B cell (primary cell): ENCODE measurements around the gene RPL14. TPM values are rescaled to one million over a fixed set of nuclear protein-coding genes. Genes with fewer than 3 reads are reported as not detected.

Source experiments
- ATAC-seq: fragments of 200-7000 bp; cut with Tn5 transposase; one replicate; pipeline ENCODE4 v1.10.0; 2021; ENCODE audit warnings: low read depth, mild to moderate bottlenecking, moderate number of reproducible peaks, moderate library complexity
- CTCF ChIA-PET: fragments of 350-600 bp; sonication (Branson Sonifier 250); formaldehyde crosslinking; loops from one replicate; lab custom pipeline; 2021; ENCODE audit warnings: antibody characterized with exemption, inconsistent platforms; lab: Charles Lee
- POLR2A ChIA-PET: fragments of 350-600 bp; sonication (Branson Sonifier 250); formaldehyde crosslinking; loops from one replicate; lab custom pipeline; 2021; ENCODE audit warnings: antibody characterized with exemption; lab: Charles Lee
- DNase-seq: peaks from one replicate; pipeline ENCODE4 v3.0.0; 2013
- H2AFZ ChIP-seq: 2 replicates; pipeline ENCODE4 v1.6.1; 2012; ENCODE audit warnings: mild to moderate bottlenecking, low read depth, low read length; ENCODE audit not compliant: insufficient read depth, poor library complexity, severe bottlenecking
- H3K27ac ChIP-seq, 2 donors: 1 replicate in 1 of 2; 2 replicates in 1 of 2; pipeline ENCODE4 v1.5.1; 2012 to 2013; ENCODE audit warnings: low read length in 2 of 2, mild to moderate bottlenecking in 2 of 2, moderate library complexity in 1 of 2
- H3K27me3 ChIP-seq, 4 experiments: fragments of 200-600 bp in 1 of 4; sonication (generic) in 1 of 4; replicated peaks in 1 of 4; 1 replicate in 2 of 4; 2 replicates in 2 of 4; pipeline versions ENCODE4 v1.6.1 to v1.7.0; 2013 to 2016; ENCODE audit warnings: low read length in 3 of 4, mild to moderate bottlenecking in 2 of 4, mixed read lengths in 1 of 4, moderate library complexity in 1 of 4; ENCODE audit not compliant: insufficient read depth in 4 of 4, control insufficient read depth in 3 of 4; ENCODE audit errors: control extremely low read depth in 1 of 4
- H3K36me3 ChIP-seq, 2 experiments: replicated peaks in 1 of 2; 1 replicate in 1 of 2; 2 replicates in 1 of 2; pipeline versions ENCODE4 v1.6.1 to v1.7.1; 2013; ENCODE audit warnings: low read length in 1 of 2; ENCODE audit not compliant: insufficient read depth in 2 of 2, control insufficient read depth in 1 of 2; ENCODE audit errors: control extremely low read depth in 1 of 2, extremely low read depth in 1 of 2
- H3K4me1 ChIP-seq, 2 donors: fragments of 200-600 bp in 1 of 2; sonication (generic) in 1 of 2; 1 replicate in 1 of 2; 2 replicates in 1 of 2; pipeline versions ENCODE4 v1.5.1 to v1.6.1; 2013 to 2017; ENCODE audit warnings: low read length in 2 of 2; ENCODE audit not compliant: control insufficient read depth in 2 of 2, insufficient read depth in 2 of 2
- H3K4me2 ChIP-seq: replicated peaks from 2 replicates; pipeline ENCODE3; 2012; ENCODE audit warnings: mild to moderate bottlenecking, low read depth, low read length; ENCODE audit not compliant: poor library complexity, severe bottlenecking
- H3K4me3 ChIP-seq, 5 experiments: fragments of 200-600 bp in 1 of 5; sonication (generic) in 1 of 5; 1 replicate in 3 of 5; 2 replicates in 2 of 5; pipeline versions ENCODE4 v1.5.1 to v1.7.0; 2011 to 2016; ENCODE audit warnings: low read length in 4 of 5, mild to moderate bottlenecking in 4 of 5, low read depth in 2 of 5, control low read depth in 1 of 5, moderate library complexity in 1 of 5; ENCODE audit not compliant: insufficient read depth in 1 of 5; ENCODE audit errors: control extremely low read depth in 1 of 5, extremely low read depth in 1 of 5
- H3K79me2 ChIP-seq: fragments of 200-600 bp; sonication (generic); one replicate; pipeline ENCODE4 v1.6.0; 2016; ENCODE audit warnings: low read length; ENCODE audit not compliant: control insufficient read depth, insufficient read depth
- H3K9ac ChIP-seq: fragments of 200-600 bp; sonication (generic); 2 replicates; pipeline ENCODE4 v1.6.1; 2017; ENCODE audit warnings: mild to moderate bottlenecking, low read length, moderate library complexity
- H3K9me3 ChIP-seq, 3 donors: one replicate each; pipeline versions ENCODE4 v1.6.1 to v1.7.1; 2013; ENCODE audit warnings: low read length in 2 of 3; ENCODE audit not compliant: control insufficient read depth in 2 of 3, insufficient read depth in 1 of 3; ENCODE audit errors: control extremely low read depth in 1 of 3
- H4K20me1 ChIP-seq: 2 replicates; pipeline ENCODE4 v1.6.0; 2012; ENCODE audit warnings: mild to moderate bottlenecking, low read length; ENCODE audit not compliant: insufficient read depth, control insufficient read depth, poor library complexity, severe bottlenecking
- H3K27ac Mint-ChIP-seq: one replicate; pipeline ENCODE4 v1.8.0; 2021; ENCODE audit warnings: mixed read lengths
- H3K27me3 Mint-ChIP-seq: one replicate; pipeline ENCODE4 v1.8.0; 2021; ENCODE audit warnings: mixed read lengths
- H3K4me1 Mint-ChIP-seq: one replicate; pipeline ENCODE4 v1.8.0; 2021; ENCODE audit warnings: mixed read lengths
- H3K4me3 Mint-ChIP-seq: one replicate; pipeline ENCODE4 v1.8.0; 2021; ENCODE audit warnings: mixed read lengths
- H3K9me3 Mint-ChIP-seq: one replicate; pipeline ENCODE4 v1.8.0; 2022; ENCODE audit warnings: mixed read lengths; ENCODE audit not compliant: insufficient read depth
- CTCF ChIP-seq: fragments of 200-600 bp; IDR thresholded peaks from one replicate; pipeline ENCODE4 v1.8.0; 2022; ENCODE audit warnings: antibody characterized with exemption, mild to moderate bottlenecking
- EZH2 ChIP-seq: IDR thresholded peaks from 2 replicates; pipeline ENCODE4 v1.6.1; 2012; ENCODE audit warnings: borderline replicate concordance, low read depth, mild to moderate bottlenecking, moderate library complexity, low read length; ENCODE audit not compliant: insufficient read depth, poor library complexity, severe bottlenecking
- WGBS: methylation state at CpG from one replicate; pipeline ENCODE4 v1.1.5; 2013; ENCODE audit warnings: missing lambda C conversion rate; ENCODE audit not compliant: insufficient coverage; 5-methylcytosine and 5-hydroxymethylcytosine counted together
- intact Hi-C: fragments of 100-400 bp; cut with micrococcal nuclease; formaldehyde crosslinking; loops from one replicate; pipeline ENCODE4 v1.10.0; 2022
- polyA plus RNA-seq: library from polyadenylated mRNA; depleted of rRNA; stranded (reverse); fragments of >200 nt; gene quantifications from 2 replicates; pipeline ENCODE4 v1.2.3, GENCODE V29; 2012
- total RNA-seq, 2 donors: library from RNA; stranded (reverse); fragments of 120-200 nt in 1 of 2; gene quantifications; 1 replicate in 1 of 2; 2 replicates in 1 of 2; pipeline versions ENCODE4 v1.2.3 to v1.2.4, GENCODE V29; 2013 to 2022

RPL14 gene
- total and polyA plus RNA-seq, 2 donors (not counting 1 experiment from before 2014, with no cell fraction given), result 413 to 2,452 TPM

- intact Hi-C loops, result no loop called here
- no peak overlapping the region for H3K4me2 ChIP-seq
- H2AFZ ChIP-seq, result no peak overlapping the region
- ATAC-seq (no peak), DNase-seq (no peak)
- H3K9me3 ChIP-seq, result no peaks in the 10 kb centered on the region
- no peaks in the 10 kb centered on the region for H3K27me3 Mint-ChIP-seq
- no peak overlapping the region for H3K4me3 Mint-ChIP-seq
- no peaks in the 10 kb centered on the region for H3K4me1 Mint-ChIP-seq
- H3K4me3 ChIP-seq, result no peak overlapping the region
- no peak overlapping the region for H3K27ac ChIP-seq
- no peaks in the 10 kb centered on the region for H3K79me2 ChIP-seq
- TF ChIP-seq EZH2 (no peak), CTCF (no peak)
- no peaks in the 10 kb centered on the region for H3K27me3 ChIP-seq
- POLR2A ChIA-PET, result no interaction called here
- H4K20me1 ChIP-seq, result no peaks in the 10 kb centered on the region
- no peaks in the 10 kb centered on the region for H3K36me3 ChIP-seq
- no peak overlapping the region for H3K27ac Mint-ChIP-seq
- CTCF ChIA-PET, result no interaction called here
- no CpG with 5 or more reads among the region's 2 CpGs for WGBS
- no peaks in the 10 kb centered on the region for H3K4me1 ChIP-seq
- no peaks in the 10 kb centered on the region for H3K9me3 Mint-ChIP-seq
- no peak overlapping the region for H3K9ac ChIP-seq
Measured at GRCh38 chr3:40497288-40497687, 40.1 kb downstream of the RPL14 start.

- Histone ChIP-seq H3K9ac (no peak overlapping the region), H3K27me3 (no peaks in the 10 kb centered on the region), H3K27ac (no peak overlapping the region), H3K9me3 (no peaks in the 10 kb centered on the region), H2AFZ (no peak overlapping the region), H4K20me1 (no peaks in the 10 kb centered on the region), H3K4me3 (no peak overlapping the region), H3K36me3 (no peaks in the 10 kb centered on the region), H3K4me2 (no peak overlapping the region), H3K79me2 (no peaks in the 10 kb centered on the region), H3K4me1 (no peaks in the 10 kb centered on the region)
- Mint-ChIP-seq H3K4me3 (no peak overlapping the region), H3K27ac (no peak overlapping the region), H3K4me1 (no peaks in the 10 kb centered on the region), H3K27me3 (no peaks in the 10 kb centered on the region), H3K9me3 (no peaks in the 10 kb centered on the region)
- DNase-seq, result no peak
- TF ChIP-seq EZH2, result no peak
- no peak for TF ChIP-seq CTCF
- no CpG with 5 or more reads among the region's 1 CpG for WGBS
- CTCF ChIA-PET, result no interaction called here
- intact Hi-C loops, result no loop called here
- POLR2A ChIA-PET, result no interaction called here
- ATAC-seq, result no peak
Measured at GRCh38 chr3:40499952-40500351, 42.8 kb downstream of the RPL14 start.
